Neutrophil (primary cell): Measurements from ENCODE around the gene TBC1D9.

Experiments
- H3K27ac ChIP-seq: fragments of 200-600 bp; sonication (generic); 2 replicates; pipeline ENCODE4 v1.5.1; 2016; ENCODE audit warnings: mild to moderate bottlenecking, moderate library complexity
- H3K27me3 ChIP-seq: fragments of 200-600 bp; sonication (generic); 2 replicates; pipeline ENCODE4 v1.6.0; 2016; ENCODE audit warnings: mild to moderate bottlenecking
- H3K36me3 ChIP-seq: fragments of 200-600 bp; sonication (generic); 2 replicates; pipeline ENCODE4 v1.5.1; 2017
- H3K4me1 ChIP-seq, 2 experiments: fragments of 200-600 bp in 1 of 2; sonication (generic) in 1 of 2; 1 replicate in 1 of 2; 2 replicates in 1 of 2; pipeline versions ENCODE4 v1.5.1 to v1.6.1; 2013 to 2016; ENCODE audit warnings: low read depth in 1 of 2, low read length in 1 of 2, mild to moderate bottlenecking in 1 of 2, moderate library complexity in 1 of 2; ENCODE audit not compliant: control insufficient read depth in 1 of 2, insufficient read depth in 1 of 2
- H3K4me3 ChIP-seq, 2 experiments: fragments of 200-600 bp in 1 of 2; sonication (generic) in 1 of 2; 1 replicate in 1 of 2; 2 replicates in 1 of 2; pipeline ENCODE4 v1.5.1; 2013 to 2016; ENCODE audit warnings: low read depth in 1 of 2, low read length in 1 of 2, mild to moderate bottlenecking in 1 of 2, moderate library complexity in 1 of 2
- H3K9me3 ChIP-seq: fragments of 200-600 bp; sonication (generic); 2 replicates; pipeline ENCODE4 v1.5.1; 2016
- CTCF ChIP-seq: fragments of 200-600 bp; sonication (generic); IDR thresholded peaks from 2 replicates; pipeline ENCODE4 v1.5.1; 2016; ENCODE audit warnings: antibody characterized with exemption

TBC1D9 gene

DNA sequence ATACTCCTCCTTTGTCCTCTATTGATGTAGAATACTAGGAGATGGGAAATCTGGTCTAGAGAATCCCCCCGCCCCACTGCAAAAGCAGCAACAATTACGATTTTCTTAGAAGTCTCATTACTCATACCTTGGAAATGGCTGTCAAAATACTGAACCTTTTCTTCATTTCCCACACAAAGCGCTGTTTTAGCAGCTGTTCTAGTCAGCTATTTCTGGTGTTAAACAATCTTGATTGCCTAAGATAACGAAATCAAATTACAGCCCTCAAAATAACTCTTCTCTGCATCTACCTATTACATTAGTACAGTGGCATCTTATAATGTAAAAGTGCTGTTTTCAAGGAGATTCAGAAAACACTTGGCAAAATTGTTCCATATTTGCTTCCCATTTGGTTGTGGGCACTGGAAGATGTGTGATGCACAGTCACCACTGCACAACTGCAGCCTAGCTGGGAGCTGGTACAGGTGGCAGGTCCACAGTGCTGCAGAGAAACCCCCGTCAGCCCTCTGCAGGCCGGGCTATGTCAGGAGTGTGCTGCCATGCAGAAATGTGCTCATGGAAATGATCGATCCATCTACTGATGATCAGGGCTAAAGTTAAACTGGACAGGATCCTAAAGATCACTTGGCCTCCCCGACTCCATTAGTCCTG is 50.4 kb downstream of the TBC1D9 start:
- TF ChIP-seq CTCF, result no peak
- no peaks in the 10 kb centered on the region for H3K9me3 ChIP-seq
- H3K27ac ChIP-seq, result no peak overlapping the region
- no peaks in the 10 kb centered on the region for H3K36me3 ChIP-seq
- no peaks in the 10 kb centered on the region for H3K4me1 ChIP-seq
- no peak overlapping the region for H3K4me3 ChIP-seq
- no peaks in the 10 kb centered on the region for H3K27me3 ChIP-seq

GRCh38 chr4:140704964-140705363 is 51.2 kb downstream of the TBC1D9 start:
- Histone ChIP-seq H3K36me3 (no peaks in the 10 kb centered on the region), H3K4me3 (no peak overlapping the region), H3K4me1 (no peaks in the 10 kb centered on the region), H3K27me3 (no peaks in the 10 kb centered on the region), H3K9me3 (no peaks in the 10 kb centered on the region), H3K27ac (no peak overlapping the region)
- TF ChIP-seq CTCF, result no peak

DNA sequence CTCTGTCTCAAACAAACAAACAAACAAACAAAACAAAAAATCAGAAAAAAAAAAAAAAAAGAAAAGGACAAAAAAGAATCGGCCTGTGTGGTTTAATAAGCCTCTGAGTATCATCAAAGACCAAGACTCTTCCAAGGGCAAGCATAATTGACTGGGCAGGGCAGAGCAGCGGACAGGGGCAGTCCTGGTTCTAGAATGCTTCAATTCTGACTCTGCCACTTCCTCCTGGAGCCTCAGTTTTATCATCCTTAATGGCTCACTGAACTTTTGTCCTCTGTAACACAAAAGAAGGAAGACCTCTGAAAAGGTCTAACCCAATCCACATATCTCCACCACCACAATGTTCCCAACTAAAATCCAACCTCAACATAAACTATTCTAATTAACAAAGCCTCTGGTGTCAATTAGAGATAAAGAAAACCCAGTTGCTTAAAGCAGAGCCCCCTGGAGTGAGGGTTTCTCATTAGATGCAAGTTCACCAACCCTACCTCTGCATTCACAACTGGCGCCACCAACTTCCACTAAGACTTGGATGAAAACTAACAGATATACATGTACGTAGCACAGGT is 51.7 kb downstream of the TBC1D9 start:
- Histone ChIP-seq H3K36me3 (no peaks in the 10 kb centered on the region), H3K9me3 (no peaks in the 10 kb centered on the region), H3K4me3 (no peak overlapping the region), H3K27ac (no peak overlapping the region), H3K4me1 (no peaks in the 10 kb centered on the region), H3K27me3 (no peaks in the 10 kb centered on the region)
- TF ChIP-seq CTCF, result no peak

DNA sequence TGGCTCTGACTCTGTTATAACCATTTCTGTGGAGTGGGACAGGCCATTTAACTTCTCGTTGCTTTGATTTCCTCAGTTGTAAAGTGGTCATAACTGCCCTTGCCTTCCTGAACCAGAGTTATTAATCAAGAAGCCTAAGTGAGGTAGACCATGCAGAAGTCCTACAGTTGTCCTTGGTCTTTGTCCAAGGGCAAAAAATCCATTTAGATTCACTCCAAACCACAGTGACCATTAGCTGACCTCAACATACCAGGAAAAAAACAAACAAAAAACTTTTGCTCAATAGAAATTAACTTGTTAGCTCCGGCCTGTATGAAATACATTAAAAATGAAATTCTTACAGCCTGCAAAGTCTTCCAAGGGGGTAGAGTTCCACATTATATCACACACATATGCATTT is 52.7 kb downstream of the TBC1D9 start:
- Histone ChIP-seq H3K4me1 (no peaks in the 10 kb centered on the region), H3K4me3 (no peak overlapping the region), H3K9me3 (no peaks in the 10 kb centered on the region), H3K36me3 (no peaks in the 10 kb centered on the region), H3K27ac (no peak overlapping the region), H3K27me3 (no peaks in the 10 kb centered on the region)
- TF ChIP-seq CTCF, result no peak

GRCh38 chr4:140702096-140702757 is 54.0 kb downstream of the TBC1D9 start:
- no peak for TF ChIP-seq CTCF
- Histone ChIP-seq H3K9me3 (no peaks in the 10 kb centered on the region), H3K4me1 (no peaks in the 10 kb centered on the region), H3K27me3 (no peaks in the 10 kb centered on the region), H3K27ac (no peak overlapping the region), H3K36me3 (no peaks in the 10 kb centered on the region), H3K4me3 (no peak overlapping the region)
